Neuronal stem cell (in vitro differentiated cells): ENCODE data around the gene PCGF2.

Source experiments
- DNase-seq: peaks from one replicate; pipeline ENCODE4 v3.0.0-alpha.2; 2013; ENCODE audit warnings: low spot score
- H2AFZ ChIP-seq: one replicate; pipeline ENCODE4 v1.6.1; 2013; ENCODE audit warnings: mild to moderate bottlenecking, low read length, inconsistent platforms
- H2AK5ac ChIP-seq: 2 replicates; pipeline ENCODE4 v1.6.1; 2013; ENCODE audit warnings: low read depth, mild to moderate bottlenecking, inconsistent platforms, low read length, moderate library complexity, mixed read lengths
- H2BK120ac ChIP-seq: 2 replicates; pipeline ENCODE4 v1.6.1; 2013; ENCODE audit warnings: low read depth, mild to moderate bottlenecking, inconsistent platforms, low read length, moderate library complexity, mixed read lengths
- H2BK12ac ChIP-seq: one replicate; pipeline ENCODE4 v1.6.1; 2013; ENCODE audit warnings: low read length, inconsistent platforms
- H2BK15ac ChIP-seq: 2 replicates; pipeline ENCODE4 v1.6.1; 2013; ENCODE audit warnings: mild to moderate bottlenecking, low read length, inconsistent platforms, mixed read lengths
- H2BK5ac ChIP-seq: one replicate; pipeline ENCODE4 v1.6.1; 2013; ENCODE audit warnings: inconsistent platforms, mild to moderate bottlenecking, low read length, moderate library complexity
- H3K14ac ChIP-seq: one replicate; pipeline ENCODE4 v1.6.1; 2013; ENCODE audit warnings: low read length, inconsistent platforms
- H3K18ac ChIP-seq: 2 replicates; pipeline ENCODE4 v1.6.1; 2013; ENCODE audit warnings: low read length, inconsistent platforms
- H3K23ac ChIP-seq: 2 replicates; pipeline ENCODE4 v1.6.1; 2013; ENCODE audit warnings: low read depth, mild to moderate bottlenecking, mixed read lengths, low read length, inconsistent platforms; ENCODE audit not compliant: poor library complexity
- H3K27ac ChIP-seq: replicated peaks from 3 replicates; pipeline ENCODE4 v1.5.1; 2013; ENCODE audit warnings: low read length, inconsistent platforms
- H3K27me3 ChIP-seq, 3 experiments: 2 replicates each; pipeline ENCODE4 v1.6.1; 2013; ENCODE audit warnings: low read length in 3 of 3, mild to moderate bottlenecking in 2 of 3, inconsistent platforms in 1 of 3, low read depth in 1 of 3, mixed read lengths in 1 of 3, moderate library complexity in 1 of 3; ENCODE audit not compliant: control insufficient read depth in 3 of 3, insufficient read depth in 3 of 3
- H3K36me3 ChIP-seq, 2 donors: replicated peaks in 1 of 2; 2 replicates each; pipeline ENCODE4 v1.6.1; 2013; ENCODE audit warnings: low read length in 2 of 2; ENCODE audit not compliant: control insufficient read depth in 2 of 2, insufficient read depth in 2 of 2
- H3K4ac ChIP-seq: 2 replicates; pipeline ENCODE4 v1.6.1; 2013; ENCODE audit warnings: inconsistent platforms, mild to moderate bottlenecking, low read length, moderate library complexity
- H3K4me1 ChIP-seq, 2 donors: 1 replicate in 1 of 2; 2 replicates in 1 of 2; pipeline ENCODE4 v1.6.1; 2013; ENCODE audit warnings: low read length in 2 of 2, low read depth in 1 of 2; ENCODE audit not compliant: control insufficient read depth in 2 of 2, insufficient read depth in 1 of 2
- H3K4me2 ChIP-seq: one replicate; pipeline ENCODE4 v1.6.1; 2013; ENCODE audit warnings: mild to moderate bottlenecking, low read length, inconsistent platforms; ENCODE audit not compliant: insufficient read depth, poor library complexity, severe bottlenecking
- H3K4me3 ChIP-seq, 2 donors: 2 replicates each; pipeline ENCODE4 v1.5.1; 2013; ENCODE audit warnings: low read length in 2 of 2, mild to moderate bottlenecking in 2 of 2, inconsistent platforms in 1 of 2, moderate library complexity in 1 of 2
- H3K79me1 ChIP-seq: one replicate; pipeline ENCODE4 v1.6.1; 2013; ENCODE audit warnings: low read depth, mild to moderate bottlenecking, inconsistent platforms, low read length, moderate library complexity
- H3K9ac ChIP-seq: one replicate; pipeline ENCODE4 v1.6.1; 2013; ENCODE audit warnings: mild to moderate bottlenecking, low read depth, low read length, inconsistent platforms; ENCODE audit not compliant: poor library complexity
- H3K9me3 ChIP-seq, 2 donors: replicated peaks in 1 of 2; 2 replicates each; pipeline versions ENCODE3 to v1.6.1; 2013; ENCODE audit warnings: low read length in 2 of 2, mild to moderate bottlenecking in 2 of 2, inconsistent platforms in 1 of 2, low read depth in 1 of 2, mixed read lengths in 1 of 2, moderate library complexity in 1 of 2; ENCODE audit not compliant: control insufficient read depth in 2 of 2, insufficient read depth in 1 of 2
- H4K8ac ChIP-seq: one replicate; pipeline ENCODE4 v1.6.1; 2013; ENCODE audit warnings: low read depth, mild to moderate bottlenecking, inconsistent platforms, low read length, moderate library complexity
- H4K91ac ChIP-seq: one replicate; pipeline ENCODE4 v1.6.1; 2013; ENCODE audit warnings: low read length, low read depth, mild to moderate bottlenecking, inconsistent platforms; ENCODE audit not compliant: poor library complexity
- WGBS, 2 donors: extraction: QIAGEN DNeasy Blood & Tissue Kit; methylation state at CpG; one replicate each; pipeline ENCODE4 v1.1.7; 2013; ENCODE audit warnings: missing lambda C conversion rate in 2 of 2, mixed read lengths in 1 of 2; ENCODE audit not compliant: insufficient read length in 2 of 2, insufficient replicate concordance in 1 of 2; ENCODE audit errors: extremely low coverage in 2 of 2; 5-methylcytosine and 5-hydroxymethylcytosine counted together

PCGF2 gene

DNA sequence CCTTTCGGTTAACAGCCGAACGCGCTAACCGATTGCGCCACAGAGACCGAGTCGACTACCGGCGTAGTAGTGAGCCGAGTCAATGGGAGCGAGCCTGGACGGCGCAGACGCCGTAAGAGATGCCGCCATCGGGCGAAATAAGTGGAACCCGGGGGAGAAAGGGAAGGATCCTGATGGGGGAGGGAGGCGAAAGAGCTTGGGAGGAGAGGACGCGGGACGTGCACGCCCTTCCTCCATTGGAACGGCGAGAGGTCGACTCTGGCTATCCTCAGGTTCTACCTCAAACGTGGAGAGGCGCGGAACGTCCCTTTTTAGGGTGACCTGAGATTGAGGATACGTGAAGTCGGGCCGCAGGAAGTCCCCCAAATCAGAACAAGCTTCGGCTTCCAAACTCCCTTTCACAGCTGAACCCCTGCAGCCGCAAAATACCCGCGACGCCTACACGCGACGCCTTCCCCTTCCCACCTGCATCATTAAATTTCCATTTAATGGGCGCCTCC lies 3.7 kb upstream of the PCGF2 start:
- Histone ChIP-seq H3K4me3 (peak overlapping the region; percentile 71 to 93), H3K9ac (peak overlapping the region; percentile 71), H3K23ac (no peak overlapping the region), H3K27me3 (no peaks in the 10 kb centered on the region), H2AK5ac (no peak overlapping the region), H3K4me1 (peaks cover under 1 to 9% of the 10 kb centered on the region in 2 donors), H2AFZ (peak overlapping the region; percentile 87), H3K4ac (no peak overlapping the region), H3K18ac (no peak overlapping the region), H2BK120ac (no peak overlapping the region), H3K27ac (peak overlapping the region; percentile 14), H3K79me1 (peaks cover 15% of the 10 kb centered on the region), H2BK15ac (no peak overlapping the region), H3K9me3 (no peaks in the 10 kb centered on the region), H3K14ac (no peak overlapping the region), H3K4me2 (peak overlapping the region; percentile 69), H4K8ac (no peak overlapping the region), H2BK12ac (no peak overlapping the region), H4K91ac (no peak overlapping the region), H2BK5ac (no peak overlapping the region), H3K36me3 (peaks cover 9 to 29% of the 10 kb centered on the region in 2 donors)
- DNase-seq, result peak; percentile 92
- no CpG with 5 or more reads among the region's 44 CpGs for WGBS, 2 donors

DNA sequence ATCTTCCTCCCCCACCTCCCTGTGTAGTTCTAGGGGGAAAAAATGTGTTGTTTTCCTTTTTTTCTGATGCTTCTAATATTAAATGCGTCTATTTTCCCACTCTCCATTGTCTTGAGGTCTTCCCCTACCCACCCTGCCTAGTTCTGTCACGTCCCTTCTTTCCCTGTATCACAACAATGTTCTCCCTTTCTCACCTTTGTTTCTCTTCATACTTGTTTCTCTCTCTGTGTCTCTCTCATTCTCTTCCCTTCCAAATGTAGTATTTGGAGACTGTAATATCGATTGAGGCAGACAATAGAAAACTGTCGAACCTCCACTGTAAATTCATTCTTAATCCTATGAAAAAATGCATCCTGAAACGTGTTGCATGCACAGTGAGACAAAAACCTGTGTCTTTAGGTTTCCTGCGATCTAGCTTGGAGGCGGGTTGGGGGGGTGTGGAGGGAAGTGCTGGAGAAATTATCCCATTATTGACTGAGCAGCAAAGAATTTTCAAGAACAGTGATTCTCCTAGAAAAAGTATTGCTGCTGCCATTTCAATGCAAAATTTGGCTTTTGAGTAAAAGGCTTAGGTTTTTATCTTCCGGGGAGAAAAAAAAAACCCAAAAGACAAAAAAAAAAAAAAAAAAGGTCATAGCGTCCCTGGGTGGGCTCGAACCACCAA lies 3.1 kb upstream of the PCGF2 start:
- Histone ChIP-seq H3K27me3 (no peaks in the 10 kb centered on the region), H4K8ac (no peak overlapping the region), H3K18ac (no peak overlapping the region), H3K23ac (no peak overlapping the region), H3K4ac (no peak overlapping the region), H4K91ac (no peak overlapping the region), H2BK5ac (no peak overlapping the region), H3K9me3 (no peaks in the 10 kb centered on the region), H2BK15ac (no peak overlapping the region), H3K4me3 (peak overlapping the region; percentile 71 to 84), H3K36me3 (peaks cover 9 to 24% of the 10 kb centered on the region in 2 donors), H3K4me2 (peak overlapping the region; percentile 90), H3K4me1 (peaks cover 7 to 15% of the 10 kb centered on the region in 2 donors), H2BK12ac (no peak overlapping the region), H2BK120ac (no peak overlapping the region), H2AK5ac (no peak overlapping the region), H2AFZ (peak overlapping the region; percentile 84), H3K27ac (no peak overlapping the region), H3K9ac (no peak overlapping the region), H3K14ac (no peak overlapping the region), H3K79me1 (peaks cover 20% of the 10 kb centered on the region)
- WGBS, 2 donors, result no CpG with 5 or more reads among the region's 10 CpGs
- peak; percentile 53 for DNase-seq

DNA sequence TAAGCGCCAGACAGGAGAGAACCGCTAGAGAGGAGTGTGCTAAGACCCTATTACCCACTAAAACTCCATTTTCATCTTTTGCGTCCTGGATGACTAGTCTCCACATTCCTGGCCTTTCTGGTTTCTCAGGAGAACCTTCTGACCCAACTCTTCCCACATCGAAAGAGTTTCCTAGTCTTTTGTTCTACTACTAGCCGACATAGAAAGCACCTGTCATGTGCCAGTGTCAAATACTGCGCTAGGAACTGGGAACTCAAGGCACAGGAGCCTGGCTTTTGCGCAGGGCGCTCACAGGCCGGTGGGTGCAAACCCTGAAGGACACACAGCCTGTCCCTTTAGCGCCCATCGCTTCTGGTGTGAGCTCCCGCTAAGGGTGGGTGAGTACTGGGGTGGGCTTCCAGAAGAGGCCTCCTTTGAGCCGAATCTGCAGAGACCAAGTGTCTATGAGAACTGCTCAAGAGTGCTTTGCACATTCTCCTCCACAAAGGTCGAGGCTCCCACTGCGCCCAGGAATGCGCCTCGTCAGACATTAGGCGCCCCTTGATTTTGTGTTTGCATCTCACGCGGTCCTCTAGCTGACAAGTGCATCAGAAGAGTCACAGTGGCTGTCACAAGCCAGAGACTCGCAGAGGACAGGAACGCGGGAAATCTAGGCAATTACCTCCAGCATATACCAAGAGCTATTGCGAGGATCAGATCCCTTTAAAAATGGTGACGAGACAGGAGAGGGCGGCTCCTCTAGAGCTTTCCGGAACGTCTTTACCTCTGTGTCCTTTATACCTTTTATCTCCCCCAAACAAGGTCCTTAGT lies 2.4 kb upstream of the PCGF2 start:
- Histone ChIP-seq H3K9ac (peak overlapping the region; percentile 91), H2AK5ac (no peak overlapping the region), H3K4me3 (peak overlapping the region; percentile 71 to 84), H2BK120ac (no peak overlapping the region), H3K4me2 (peak overlapping the region; percentile 90), H3K27me3 (no peaks in the 10 kb centered on the region), H3K27ac (peak overlapping the region; percentile 83), H3K79me1 (peaks cover 20% of the 10 kb centered on the region), H3K9me3 (no peaks in the 10 kb centered on the region), H3K36me3 (peaks cover 4 to 17% of the 10 kb centered on the region in 2 donors), H3K4me1 (peaks cover 13 to 21% of the 10 kb centered on the region in 2 donors), H2BK12ac (no peak overlapping the region), H3K23ac (no peak overlapping the region), H2AFZ (peak overlapping the region; percentile 84), H2BK15ac (peak overlapping the region; percentile 64), H3K4ac (no peak overlapping the region), H3K14ac (peak overlapping the region; percentile 38), H3K18ac (peak overlapping the region; percentile 86), H2BK5ac (peak overlapping the region; percentile 95), H4K8ac (no peak overlapping the region), H4K91ac (no peak overlapping the region)
- no CpG with 5 or more reads among the region's 28 CpGs for WGBS, 2 donors
- DNase-seq, result peak; percentile 43

DNA sequence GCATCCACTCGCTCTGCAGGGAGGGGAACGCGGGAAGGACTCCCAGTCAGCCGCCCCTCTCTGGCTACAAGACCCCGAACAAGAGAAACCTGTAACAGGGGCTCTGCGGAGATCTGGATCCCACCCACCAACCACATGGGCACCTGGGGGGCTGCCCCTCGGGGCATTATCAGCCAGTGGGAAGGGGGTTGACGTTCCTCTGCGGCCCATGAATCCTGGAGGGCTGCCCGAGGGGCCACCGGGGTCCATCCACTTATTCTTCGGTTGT lies 1.8 kb upstream of the PCGF2 start:
- peak overlapping the region; percentile 86 for H3K18ac ChIP-seq
- peak overlapping the region; percentile 64 for H2BK15ac ChIP-seq
- peak overlapping the region; percentile 86 for H3K23ac ChIP-seq
- no peaks in the 10 kb centered on the region for H3K9me3 ChIP-seq
- H3K9ac ChIP-seq, result peak overlapping the region; percentile 91
- no peak for DNase-seq
- peaks cover 20% of the 10 kb centered on the region for H3K79me1 ChIP-seq
- peak overlapping the region; percentile 83 for H3K27ac ChIP-seq
- H3K4me2 ChIP-seq, result peak overlapping the region; percentile 90
- peaks cover 4 to 13% of the 10 kb centered on the region in 2 donors for H3K36me3 ChIP-seq
- H3K14ac ChIP-seq, result peak overlapping the region; percentile 38
- H2AFZ ChIP-seq, result peak overlapping the region; percentile 84
- no peak overlapping the region for H2BK12ac ChIP-seq
- H3K4ac ChIP-seq, result no peak overlapping the region
- H4K91ac ChIP-seq, result no peak overlapping the region
- peak overlapping the region; percentile 95 for H2BK5ac ChIP-seq
- H2AK5ac ChIP-seq, result no peak overlapping the region
- WGBS, 2 donors, result no CpG with 5 or more reads among the region's 12 CpGs
- no peak overlapping the region for H4K8ac ChIP-seq
- H2BK120ac ChIP-seq, result no peak overlapping the region
- no peaks in the 10 kb centered on the region for H3K27me3 ChIP-seq
- H3K4me1 ChIP-seq, result peaks cover 13 to 21% of the 10 kb centered on the region in 2 donors
- peak overlapping the region; percentile 71 to 84 for H3K4me3 ChIP-seq
